ENCODE data around the gene ABCA7.

Gene ABCA7

GRCh38 chr19:1072371-1073015 lies 32.6 kb downstream of the ABCA7 start:
- no peak for DNase-seq (ENCODE audit: low read depth)
- no peak overlapping the region for H3K4me3 ChIP-seq (ENCODE audit: low read length)
- no peak for TF ChIP-seq CTCF (IDR thresholded peaks at IDR 0.05; ENCODE audit: insufficient read depth, low read depth, low read length, missing control alignments)

GRCh38 chr19:1073063-1073955 lies 33.4 kb downstream of the ABCA7 start:
- TF ChIP-seq CTCF (IDR thresholded peaks at IDR 0.05; ENCODE audit: insufficient read depth, low read depth, low read length, missing control alignments) = no peak
- no peak overlapping the region for H3K4me3 ChIP-seq (ENCODE audit: low read length)
- DNase-seq (ENCODE audit: low read depth) = no peak

- no peak for TF ChIP-seq CTCF (IDR thresholded peaks at IDR 0.05; ENCODE audit: insufficient read depth, low read depth, low read length, missing control alignments)
- no peak overlapping the region for H3K4me3 ChIP-seq (ENCODE audit: low read length)
Observed at GRCh38 chr19:1073956-1074517, 34.1 kb downstream of the ABCA7 start.

GRCh38 chr19:1074544-1075283 lies 34.8 kb downstream of the ABCA7 start:
- no peak for TF ChIP-seq CTCF (IDR thresholded peaks at IDR 0.05; ENCODE audit: insufficient read depth, low read depth, low read length, missing control alignments)
- no peak for DNase-seq (ENCODE audit: low read depth)
- H3K4me3 ChIP-seq (ENCODE audit: low read length) = no peak overlapping the region

More at GRCh38 chr19:1073956-1074517, 34.1 kb downstream of the ABCA7 start:
- no peak for DNase-seq (ENCODE audit: low read depth)

- TF ChIP-seq CTCF (IDR thresholded peaks at IDR 0.05; ENCODE audit: insufficient read depth, low read depth, low read length, missing control alignments) = no peak
- DNase-seq (ENCODE audit: low read depth) = no peak
- H3K4me3 ChIP-seq (ENCODE audit: low read length) = no peak overlapping the region
Observed at GRCh38 chr19:1076046-1076386, 36.1 kb downstream of the ABCA7 start.

GRCh38 chr19:1076951-1077350 lies 37.0 kb downstream of the ABCA7 start:
- TF ChIP-seq CTCF (IDR thresholded peaks at IDR 0.05; ENCODE audit: insufficient read depth, low read depth, low read length, missing control alignments) = no peak
- peak overlapping the region; percentile 15 for H3K4me3 ChIP-seq (ENCODE audit: low read length)
- peak; percentile 66 for DNase-seq (ENCODE audit: low read depth)
